HepG2 (cell line): Measurements from ENCODE around the gene FETUB. TPM values are rescaled to one million over a fixed set of nuclear protein-coding genes. Genes with fewer than 3 reads are reported as not detected.

Experiments
- ARNTL ChIP-seq: sonication (generic); formaldehyde crosslinking; IDR thresholded peaks from 2 replicates; pipeline ENCODE4 v1.4.0; 2020; ENCODE audit warnings: mild to moderate bottlenecking, missing genetic modification reagents
- NR2C2 ChIP-seq: sonication (generic); formaldehyde crosslinking; IDR thresholded peaks from 2 replicates; pipeline ENCODE4 v1.4.0; 2020; ENCODE audit warnings: missing genetic modification reagents, mild to moderate bottlenecking, moderate library complexity, borderline replicate concordance
- RAD21 ChIP-seq: fragments of 450-650 bp; formaldehyde crosslinking; IDR thresholded peaks from 2 replicates; pipeline ENCODE4 v1.5.0; 2020; ENCODE audit warnings: mild to moderate bottlenecking
- RBM39 ChIP-seq: fragments of 200-400 bp; formaldehyde crosslinking; IDR thresholded peaks from one replicate; pipeline ENCODE4 v1.6.1; 2018; ENCODE audit warnings: antibody characterized with exemption, mild to moderate bottlenecking, low read depth, low read length; ENCODE audit not compliant: poor library complexity, severe bottlenecking
- SAP130 ChIP-seq: IDR thresholded peaks from 2 replicates; pipeline ENCODE4 v1.6.1; 2016; ENCODE audit warnings: low read depth
- SOX5 ChIP-seq: IDR thresholded peaks from 2 replicates; pipeline ENCODE4 v1.6.1; 2016; ENCODE audit warnings: borderline replicate concordance
- SP4 ChIP-seq: sonication (generic); formaldehyde crosslinking; IDR thresholded peaks from 2 replicates; pipeline ENCODE4 v1.8.1; 2023; ENCODE audit warnings: mild to moderate bottlenecking, missing genetic modification reagents
- ZFYVE20 ChIP-seq: sonication (generic); formaldehyde crosslinking; IDR thresholded peaks from 2 replicates; pipeline ENCODE4 v1.8.0; 2023; ENCODE audit warnings: low read depth, mild to moderate bottlenecking, moderate library complexity, missing genetic modification reagents, borderline replicate concordance
- ZNF451 ChIP-seq: sonication (generic); formaldehyde crosslinking; IDR thresholded peaks from 2 replicates; pipeline ENCODE4 v1.5.0; 2020; ENCODE audit warnings: mild to moderate bottlenecking, missing genetic modification reagents
- ZNF543 ChIP-seq: sonication (generic); formaldehyde crosslinking; IDR thresholded peaks from 2 replicates; pipeline ENCODE4 v1.4.0; 2020; ENCODE audit warnings: mild to moderate bottlenecking, missing genetic modification reagents
- ZNF772 ChIP-seq: sonication (generic); formaldehyde crosslinking; IDR thresholded peaks from 2 replicates; pipeline ENCODE4 v1.5.0; 2020; ENCODE audit warnings: mild to moderate bottlenecking, missing genetic modification reagents
- ZSCAN30 ChIP-seq: sonication (generic); formaldehyde crosslinking; IDR thresholded peaks from 2 replicates; pipeline ENCODE4 v1.5.0; 2020; ENCODE audit warnings: mild to moderate bottlenecking, missing genetic modification reagents
- ZUFSP ChIP-seq: sonication (generic); formaldehyde crosslinking; IDR thresholded peaks from 2 replicates; pipeline ENCODE4 v1.9.0; 2021; ENCODE audit warnings: missing genetic modification reagents, mild to moderate bottlenecking, borderline replicate concordance
- polyA plus RNA-seq, 8 experiments: library from polyadenylated mRNA; depleted of rRNA in 3 of 8; stranded (reverse) in 7 of 8; unstranded in 1 of 8; fragments of >200 nt; fragmentation: Illumina TruSeq in 4 of 8; extraction: Trizol in 4 of 8; gene quantifications; 2 replicates each; pipeline versions ENCODE4 v1.2.1 to v1.2.3, GENCODE V29; 2011 to 2016; ENCODE audit warnings: low read depth in 4 of 8, missing spikeins in 1 of 8, mixed read lengths in 1 of 8; ENCODE audit not compliant: insufficient read depth in 1 of 8
- total RNA-seq, 5 experiments: library from RNA; depleted of rRNA; stranded (reverse); fragments of >200 nt; fragmentation: Illumina TruSeq; extraction: Trizol; gene quantifications; 2 replicates each; pipeline ENCODE4 v1.2.3, GENCODE V29; 2016; ENCODE audit warnings: low read depth in 1 of 5
- TF ChIP-seq, protein P1 (sequence below): sonication (generic); formaldehyde crosslinking; IDR thresholded peaks from 2 replicates; pipeline ENCODE4 v1.5.0; 2020; ENCODE audit warnings: mild to moderate bottlenecking, missing genetic modification reagents
- TF ChIP-seq, protein P2 (sequence below): sonication (generic); formaldehyde crosslinking; IDR thresholded peaks from 2 replicates; pipeline ENCODE4 v1.4.0; 2020; ENCODE audit warnings: missing genetic modification reagents
- TF ChIP-seq, protein P3 (sequence below): sonication (generic); formaldehyde crosslinking; IDR thresholded peaks from 2 replicates; pipeline ENCODE4 v1.4.0; 2020; ENCODE audit warnings: missing genetic modification reagents
- TF ChIP-seq, protein P4 (sequence below): sonication (generic); formaldehyde crosslinking; IDR thresholded peaks from 2 replicates; pipeline ENCODE4 v1.4.0; 2020; ENCODE audit warnings: missing genetic modification reagents

The FETUB gene
- total and polyA plus RNA-seq, 2 of the 13 experiments (the other 11 are each of a cell fraction or from before 2014, with no cell fraction given), result 2.1 to 4.4 TPM

DNA sequence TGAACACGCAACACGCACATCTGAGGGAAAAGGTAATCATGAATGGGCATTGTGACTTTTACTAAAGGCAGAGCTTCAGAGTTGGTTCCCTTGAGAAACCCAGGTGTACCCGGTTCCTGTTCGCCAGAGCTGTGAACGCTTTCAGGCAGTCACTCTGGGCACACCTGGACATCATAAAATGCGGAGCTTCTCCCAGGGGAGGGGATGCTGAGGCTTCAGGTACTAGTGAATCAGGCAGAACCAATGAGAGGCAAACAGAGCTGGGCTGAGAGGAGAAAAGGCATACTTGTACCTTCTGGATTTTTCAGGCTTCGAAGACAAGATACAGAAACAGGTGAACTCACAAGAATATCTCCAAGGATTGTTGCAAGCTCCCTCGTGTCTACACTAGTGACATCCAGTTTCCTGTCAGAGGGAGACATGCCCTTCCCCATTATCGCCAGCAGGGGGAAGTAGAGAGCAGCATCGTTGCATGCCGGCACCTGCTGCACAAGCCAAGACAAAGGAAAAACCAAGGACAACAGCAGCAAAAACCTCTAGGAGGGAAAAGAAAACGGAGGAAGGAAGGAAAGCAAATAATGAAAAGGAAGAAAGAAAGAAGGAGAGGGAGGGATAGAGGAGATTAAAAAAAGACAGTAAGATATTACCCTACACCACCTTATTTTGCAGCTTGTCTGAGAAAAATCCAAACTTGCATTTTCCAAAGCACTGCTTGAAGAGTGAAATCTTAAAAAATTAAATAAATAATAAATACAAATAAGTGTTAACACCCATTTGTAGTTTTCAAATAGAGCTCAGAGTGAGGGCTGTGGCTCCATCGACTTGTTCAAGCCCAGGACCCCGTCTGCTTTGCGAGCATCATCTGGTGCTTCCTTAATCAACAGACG lies 25.4 kb upstream of the FETUB start (continued):
- TF ChIP-seq ZNF543 (CRISPR knock-in tag), result no peak
- TF ChIP-seq, protein P1, sequence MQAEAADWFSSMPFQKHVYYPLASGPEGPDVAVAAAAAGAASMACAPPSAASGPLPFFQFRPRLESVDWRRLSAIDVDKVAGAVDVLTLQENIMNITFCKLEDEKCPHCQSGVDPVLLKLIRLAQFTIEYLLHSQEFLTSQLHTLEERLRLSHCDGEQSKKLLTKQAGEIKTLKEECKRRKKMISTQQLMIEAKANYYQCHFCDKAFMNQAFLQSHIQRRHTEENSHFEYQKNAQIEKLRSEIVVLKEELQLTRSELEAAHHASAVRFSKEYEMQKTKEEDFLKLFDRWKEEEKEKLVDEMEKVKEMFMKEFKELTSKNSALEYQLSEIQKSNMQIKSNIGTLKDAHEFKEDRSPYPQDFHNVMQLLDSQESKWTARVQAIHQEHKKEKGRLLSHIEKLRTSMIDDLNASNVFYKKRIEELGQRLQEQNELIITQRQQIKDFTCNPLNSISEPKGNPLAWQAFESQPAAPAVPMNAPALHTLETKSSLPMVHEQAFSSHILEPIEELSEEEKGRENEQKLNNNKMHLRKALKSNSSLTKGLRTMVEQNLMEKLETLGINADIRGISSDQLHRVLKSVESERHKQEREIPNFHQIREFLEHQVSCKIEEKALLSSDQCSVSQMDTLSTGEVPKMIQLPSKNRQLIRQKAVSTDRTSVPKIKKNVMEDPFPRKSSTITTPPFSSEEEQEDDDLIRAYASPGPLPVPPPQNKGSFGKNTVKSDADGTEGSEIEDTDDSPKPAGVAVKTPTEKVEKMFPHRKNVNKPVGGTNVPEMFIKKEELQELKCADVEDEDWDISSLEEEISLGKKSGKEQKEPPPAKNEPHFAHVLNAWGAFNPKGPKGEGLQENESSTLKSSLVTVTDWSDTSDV (CRISPR knock-in tag), result no peak
- TF ChIP-seq SOX5 (CRISPR knock-in tag), result no peak
- TF ChIP-seq, protein P2, sequence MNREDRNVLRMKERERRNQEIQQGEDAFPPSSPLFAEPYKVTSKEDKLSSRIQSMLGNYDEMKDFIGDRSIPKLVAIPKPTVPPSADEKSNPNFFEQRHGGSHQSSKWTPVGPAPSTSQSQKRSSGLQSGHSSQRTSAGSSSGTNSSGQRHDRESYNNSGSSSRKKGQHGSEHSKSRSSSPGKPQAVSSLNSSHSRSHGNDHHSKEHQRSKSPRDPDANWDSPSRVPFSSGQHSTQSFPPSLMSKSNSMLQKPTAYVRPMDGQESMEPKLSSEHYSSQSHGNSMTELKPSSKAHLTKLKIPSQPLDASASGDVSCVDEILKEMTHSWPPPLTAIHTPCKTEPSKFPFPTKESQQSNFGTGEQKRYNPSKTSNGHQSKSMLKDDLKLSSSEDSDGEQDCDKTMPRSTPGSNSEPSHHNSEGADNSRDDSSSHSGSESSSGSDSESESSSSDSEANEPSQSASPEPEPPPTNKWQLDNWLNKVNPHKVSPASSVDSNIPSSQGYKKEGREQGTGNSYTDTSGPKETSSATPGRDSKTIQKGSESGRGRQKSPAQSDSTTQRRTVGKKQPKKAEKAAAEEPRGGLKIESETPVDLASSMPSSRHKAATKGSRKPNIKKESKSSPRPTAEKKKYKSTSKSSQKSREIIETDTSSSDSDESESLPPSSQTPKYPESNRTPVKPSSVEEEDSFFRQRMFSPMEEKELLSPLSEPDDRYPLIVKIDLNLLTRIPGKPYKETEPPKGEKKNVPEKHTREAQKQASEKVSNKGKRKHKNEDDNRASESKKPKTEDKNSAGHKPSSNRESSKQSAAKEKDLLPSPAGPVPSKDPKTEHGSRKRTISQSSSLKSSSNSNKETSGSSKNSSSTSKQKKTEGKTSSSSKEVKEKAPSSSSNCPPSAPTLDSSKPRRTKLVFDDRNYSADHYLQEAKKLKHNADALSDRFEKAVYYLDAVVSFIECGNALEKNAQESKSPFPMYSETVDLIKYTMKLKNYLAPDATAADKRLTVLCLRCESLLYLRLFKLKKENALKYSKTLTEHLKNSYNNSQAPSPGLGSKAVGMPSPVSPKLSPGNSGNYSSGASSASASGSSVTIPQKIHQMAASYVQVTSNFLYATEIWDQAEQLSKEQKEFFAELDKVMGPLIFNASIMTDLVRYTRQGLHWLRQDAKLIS (CRISPR knock-in tag), result peak; percentile 28; the same call in 1 of the 2 replicates
- TF ChIP-seq ZUFSP (CRISPR knock-in tag), result no peak
- 0 out of 2 replicates have a peak, but pooled peaks have one; percentile 32 for TF ChIP-seq ARNTL
- 0 out of 2 replicates have a peak, but pooled peaks have one; percentile 38 for TF ChIP-seq ZNF451 (CRISPR knock-in tag)
- no peak for TF ChIP-seq ZFYVE20 (CRISPR knock-in tag)
- TF ChIP-seq, protein P3, sequence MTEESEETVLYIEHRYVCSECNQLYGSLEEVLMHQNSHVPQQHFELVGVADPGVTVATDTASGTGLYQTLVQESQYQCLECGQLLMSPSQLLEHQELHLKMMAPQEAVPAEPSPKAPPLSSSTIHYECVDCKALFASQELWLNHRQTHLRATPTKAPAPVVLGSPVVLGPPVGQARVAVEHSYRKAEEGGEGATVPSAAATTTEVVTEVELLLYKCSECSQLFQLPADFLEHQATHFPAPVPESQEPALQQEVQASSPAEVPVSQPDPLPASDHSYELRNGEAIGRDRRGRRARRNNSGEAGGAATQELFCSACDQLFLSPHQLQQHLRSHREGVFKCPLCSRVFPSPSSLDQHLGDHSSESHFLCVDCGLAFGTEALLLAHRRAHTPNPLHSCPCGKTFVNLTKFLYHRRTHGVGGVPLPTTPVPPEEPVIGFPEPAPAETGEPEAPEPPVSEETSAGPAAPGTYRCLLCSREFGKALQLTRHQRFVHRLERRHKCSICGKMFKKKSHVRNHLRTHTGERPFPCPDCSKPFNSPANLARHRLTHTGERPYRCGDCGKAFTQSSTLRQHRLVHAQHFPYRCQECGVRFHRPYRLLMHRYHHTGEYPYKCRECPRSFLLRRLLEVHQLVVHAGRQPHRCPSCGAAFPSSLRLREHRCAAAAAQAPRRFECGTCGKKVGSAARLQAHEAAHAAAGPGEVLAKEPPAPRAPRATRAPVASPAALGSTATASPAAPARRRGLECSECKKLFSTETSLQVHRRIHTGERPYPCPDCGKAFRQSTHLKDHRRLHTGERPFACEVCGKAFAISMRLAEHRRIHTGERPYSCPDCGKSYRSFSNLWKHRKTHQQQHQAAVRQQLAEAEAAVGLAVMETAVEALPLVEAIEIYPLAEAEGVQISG (CRISPR knock-in tag), result peak; percentile 58
- peak; percentile 59; the same call in 1 of the 2 replicates for TF ChIP-seq SP4 (CRISPR knock-in tag)
- peak; percentile 73 for TF ChIP-seq RAD21 (CRISPR knock-in tag)
- no peak for TF ChIP-seq ZNF772 (CRISPR knock-in tag)
- no peak for TF ChIP-seq RBM39
- TF ChIP-seq, protein P4, sequence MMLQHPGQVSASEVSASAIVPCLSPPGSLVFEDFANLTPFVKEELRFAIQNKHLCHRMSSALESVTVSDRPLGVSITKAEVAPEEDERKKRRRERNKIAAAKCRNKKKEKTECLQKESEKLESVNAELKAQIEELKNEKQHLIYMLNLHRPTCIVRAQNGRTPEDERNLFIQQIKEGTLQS (CRISPR knock-in tag), result no peak
- peak; percentile 53; the same call in 1 of the 2 replicates for TF ChIP-seq SAP130 (CRISPR knock-in tag)
- TF ChIP-seq ZSCAN30, result no peak
- no peak for TF ChIP-seq NR2C2 (CRISPR knock-in tag)
